Muscle layer of colon (tissue), 2 donors: ENCODE results near the gene XXYLT1.
"Not testable (repeated sequence)": the region's sequence is repeated elsewhere in the genome, so short reads cannot be mapped to it uniquely, and the experiment has no call there.

Experiments used
- H3K27ac ChIP-seq: one replicate; pipeline ENCODE4 v1.7.0; 2013; ENCODE audit warnings: low read depth, mild to moderate bottlenecking, low read length, moderate library complexity
- H3K27me3 ChIP-seq, 2 donors: one replicate each; pipeline ENCODE4 v1.7.0; 2013; ENCODE audit warnings: low read length in 2 of 2, mild to moderate bottlenecking in 2 of 2; ENCODE audit not compliant: insufficient read depth in 2 of 2, control insufficient read depth in 1 of 2
- H3K36me3 ChIP-seq: one replicate; pipeline ENCODE4 v1.7.0; 2013; ENCODE audit warnings: mild to moderate bottlenecking, low read length; ENCODE audit not compliant: insufficient read depth
- H3K4me1 ChIP-seq: one replicate; pipeline ENCODE4 v1.7.0; 2013; ENCODE audit warnings: mild to moderate bottlenecking, low read length; ENCODE audit not compliant: insufficient read depth
- H3K4me3 ChIP-seq, 2 donors: one replicate each; pipeline ENCODE4 v1.7.0; 2013; ENCODE audit warnings: low read length in 2 of 2, low read depth in 1 of 2, mild to moderate bottlenecking in 1 of 2, moderate library complexity in 1 of 2
- H3K9ac ChIP-seq: one replicate; pipeline ENCODE4 v1.7.0; 2013; ENCODE audit warnings: low read length
- H3K9me3 ChIP-seq: one replicate; pipeline ENCODE4 v1.7.0; 2013; ENCODE audit warnings: mild to moderate bottlenecking, low read length
- donor health status: abdominal sarcoma.
- donor health status: Adenocarcinoma of cecum.

Gene XXYLT1

DNA sequence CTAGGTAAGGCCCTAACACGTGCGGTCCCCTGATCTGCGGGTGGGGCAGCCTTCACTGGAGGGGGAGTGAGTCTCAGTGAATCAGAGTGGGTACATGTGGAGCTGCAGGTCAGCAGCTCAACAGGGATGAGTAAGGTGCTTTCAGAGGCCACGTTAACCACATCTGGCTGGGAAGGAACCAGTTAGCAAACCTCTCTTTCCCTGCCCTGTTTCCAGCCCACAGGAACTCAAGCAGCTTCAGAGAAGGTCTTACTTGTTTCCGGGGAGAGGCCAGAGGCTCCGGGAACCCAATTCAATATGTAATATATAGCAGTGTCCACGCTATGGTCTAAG is 175.3 kb downstream of the XXYLT1 start:
- no peak overlapping the region for H3K4me3 ChIP-seq
- H3K9me3 ChIP-seq = no peaks in the 10 kb centered on the region
- no peaks in the 10 kb centered on the region for H3K27me3 ChIP-seq
- no peaks in the 10 kb centered on the region for H3K4me1 ChIP-seq
- H3K27ac ChIP-seq = no peak overlapping the region
- no peaks in the 10 kb centered on the region for H3K36me3 ChIP-seq
- H3K9ac ChIP-seq = no peak overlapping the region

DNA sequence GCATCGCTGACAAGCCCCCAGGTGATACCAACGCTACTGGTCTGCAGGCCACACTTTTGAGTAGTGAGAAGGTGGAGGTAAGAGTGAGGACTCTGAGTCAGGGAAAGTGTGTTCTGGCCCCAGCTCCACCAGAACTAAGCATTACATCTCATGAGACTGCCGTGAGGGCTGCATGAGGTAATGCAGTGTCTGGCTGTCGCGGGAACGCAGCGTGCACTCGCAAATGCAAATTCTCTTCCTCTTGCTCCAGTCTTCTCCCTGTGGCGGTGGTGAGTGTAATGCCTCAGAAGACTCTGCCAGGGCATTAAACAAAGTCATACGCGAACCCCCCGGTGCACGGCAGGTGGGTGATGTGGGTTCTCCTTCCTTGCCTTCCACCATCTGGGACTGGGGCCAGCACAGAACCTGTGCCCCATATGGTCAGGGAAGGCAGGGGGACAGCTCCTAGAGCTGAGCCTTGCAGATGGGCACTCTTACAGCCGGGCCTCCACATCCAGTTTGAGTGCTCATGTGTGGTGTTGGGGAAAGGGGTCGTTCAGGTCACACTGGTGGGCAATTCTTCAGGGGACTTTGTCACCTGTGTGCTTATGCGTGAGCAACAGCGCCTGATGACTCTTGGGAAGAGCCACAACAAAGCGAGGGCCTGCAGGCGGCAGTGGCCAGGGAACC is 175.8 kb downstream of the XXYLT1 start:
- Histone ChIP-seq H3K27me3 (no peaks in the 10 kb centered on the region), H3K9me3 (no peaks in the 10 kb centered on the region), H3K36me3 (no peaks in the 10 kb centered on the region), H3K9ac (no peak overlapping the region), H3K4me1 (no peaks in the 10 kb centered on the region), H3K27ac (no peak overlapping the region), H3K4me3 (no peak overlapping the region)

DNA sequence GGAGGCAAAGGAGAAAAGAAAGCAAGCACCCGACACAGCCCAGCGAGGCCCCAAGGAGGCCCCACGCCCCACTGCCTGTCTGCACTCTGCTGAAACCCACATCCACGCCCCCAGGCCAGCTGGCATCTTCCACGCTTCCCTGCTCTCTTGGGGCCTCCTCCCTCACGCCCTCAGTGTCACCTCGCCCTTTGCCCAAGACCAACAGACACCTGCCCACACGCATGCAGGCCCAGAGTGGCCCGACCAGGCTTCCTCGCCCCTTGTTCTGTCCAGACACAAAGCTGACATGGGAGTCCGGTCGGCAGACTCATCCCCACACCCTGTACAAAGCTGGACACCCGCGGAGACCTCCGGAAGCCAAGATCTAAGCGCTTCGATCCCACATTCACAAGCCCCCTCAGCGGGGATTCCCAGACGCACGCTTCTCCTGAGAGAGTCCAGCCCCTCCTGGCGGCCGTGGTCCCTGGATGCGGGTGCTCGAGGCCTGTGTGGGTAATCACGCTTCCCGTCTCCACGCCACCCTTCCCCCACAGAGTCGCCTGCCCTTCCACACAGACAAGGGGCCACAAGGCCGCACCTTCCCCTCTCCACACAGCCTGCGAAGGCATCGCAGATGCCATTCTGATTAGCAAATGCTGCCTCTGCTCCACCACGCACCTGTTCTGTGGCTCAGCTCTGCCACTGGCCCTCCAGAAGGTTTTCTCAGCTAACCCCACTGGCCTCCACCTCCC is 176.6 kb downstream of the XXYLT1 start:
- no peaks in the 10 kb centered on the region for H3K9me3 ChIP-seq
- no peaks in the 10 kb centered on the region for H3K27me3 ChIP-seq
- no peak overlapping the region for H3K9ac ChIP-seq
- no peaks in the 10 kb centered on the region for H3K36me3 ChIP-seq
- H3K4me3 ChIP-seq = no peak overlapping the region
- no peaks in the 10 kb centered on the region for H3K4me1 ChIP-seq
- no peak overlapping the region for H3K27ac ChIP-seq

DNA sequence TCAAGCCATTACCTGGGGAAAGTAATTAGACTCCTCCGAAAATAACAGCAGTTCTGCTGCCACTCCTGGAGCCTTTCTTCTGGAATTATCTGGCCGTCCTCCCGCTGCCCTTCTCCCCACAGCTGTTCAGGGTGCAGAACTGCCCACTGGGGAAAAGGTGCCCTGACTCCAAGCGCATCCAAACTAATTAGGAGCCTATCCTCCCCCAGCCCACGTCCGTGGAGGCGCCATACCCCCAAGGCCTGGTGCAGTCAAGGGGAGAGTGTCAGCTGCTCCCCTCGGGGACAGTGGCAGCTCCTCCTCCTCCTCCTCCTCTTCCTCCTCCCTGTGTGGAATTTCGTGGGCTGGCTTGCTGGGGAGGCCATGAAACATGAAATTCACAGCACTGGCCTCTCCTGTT is 177.2 kb downstream of the XXYLT1 start:
- no peaks in the 10 kb centered on the region for H3K4me1 ChIP-seq
- no peaks in the 10 kb centered on the region for H3K36me3 ChIP-seq
- no peaks in the 10 kb centered on the region for H3K27me3 ChIP-seq
- H3K9me3 ChIP-seq = no peaks in the 10 kb centered on the region
- H3K9ac ChIP-seq = no peak overlapping the region
- no peak overlapping the region for H3K27ac ChIP-seq
- H3K4me3 ChIP-seq = no peak overlapping the region

DNA sequence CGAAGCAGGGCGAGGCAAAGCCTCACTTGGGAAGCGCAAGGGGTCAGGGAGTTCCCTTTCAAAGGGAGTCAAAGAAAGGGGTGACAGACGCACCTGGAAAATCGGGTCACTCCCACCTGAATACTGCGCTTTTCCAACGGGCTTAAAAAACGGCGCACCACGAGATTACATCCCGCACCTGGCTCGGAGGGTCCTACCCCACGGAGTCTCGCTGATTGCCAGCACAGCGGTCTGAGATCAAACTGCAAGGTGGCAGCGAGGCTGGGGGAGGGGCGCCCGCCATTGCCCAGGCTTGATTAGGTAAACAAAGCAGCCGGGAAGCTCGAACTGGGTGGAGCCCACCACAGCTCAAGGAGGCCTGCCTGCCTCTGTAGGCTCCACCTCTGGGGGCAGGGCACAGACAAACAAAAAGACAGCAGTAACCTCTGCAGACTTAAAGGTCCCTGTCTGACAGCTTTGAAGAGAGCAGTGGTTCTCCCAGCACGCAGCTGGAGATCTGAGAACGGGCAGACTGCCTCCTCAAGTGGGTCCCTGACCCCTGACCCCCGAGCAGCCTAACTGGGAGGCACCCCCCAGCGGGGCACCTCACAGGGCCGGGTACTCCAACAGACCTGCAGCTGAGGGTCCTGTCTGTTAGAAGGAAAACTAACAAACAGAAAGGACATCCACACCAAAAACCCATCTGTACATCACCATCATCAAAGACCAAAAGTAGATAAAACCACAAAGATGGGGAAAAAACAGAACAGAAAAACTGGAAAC is 182.9 kb downstream of the XXYLT1 start:
- H3K27me3 ChIP-seq, H3K9ac ChIP-seq, H3K9me3 ChIP-seq, H3K4me1 ChIP-seq, H3K4me3 ChIP-seq, H3K27ac ChIP-seq, H3K36me3 ChIP-seq: not testable (repeated sequence)

DNA sequence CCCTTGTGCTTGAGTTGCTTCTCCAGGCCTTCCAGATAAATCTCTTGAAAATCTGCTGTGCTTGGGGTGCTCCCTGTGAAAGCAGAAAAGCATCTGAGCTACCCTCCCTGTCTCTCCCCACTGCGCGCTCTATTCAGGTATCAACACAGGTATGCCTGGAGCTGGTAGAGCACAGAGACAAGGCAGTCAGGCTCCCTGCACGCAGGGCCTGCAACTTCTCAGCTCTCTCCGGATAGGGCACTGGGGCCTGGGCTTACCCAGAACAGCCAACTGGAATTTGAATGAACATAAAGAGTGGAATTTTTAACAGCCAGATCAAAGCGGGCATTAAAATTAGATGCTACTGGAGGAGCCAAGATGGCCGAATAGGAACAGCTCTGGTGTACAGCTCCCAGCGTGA is 183.6 kb downstream of the XXYLT1 start:
- Histone ChIP-seq H3K27ac (no peak overlapping the region), H3K4me3 (no peak overlapping the region), H3K9ac (no peak overlapping the region), H3K9me3 (no peaks in the 10 kb centered on the region), H3K36me3 (no peaks in the 10 kb centered on the region), H3K27me3 (no peaks in the 10 kb centered on the region), H3K4me1 (no peaks in the 10 kb centered on the region)

DNA sequence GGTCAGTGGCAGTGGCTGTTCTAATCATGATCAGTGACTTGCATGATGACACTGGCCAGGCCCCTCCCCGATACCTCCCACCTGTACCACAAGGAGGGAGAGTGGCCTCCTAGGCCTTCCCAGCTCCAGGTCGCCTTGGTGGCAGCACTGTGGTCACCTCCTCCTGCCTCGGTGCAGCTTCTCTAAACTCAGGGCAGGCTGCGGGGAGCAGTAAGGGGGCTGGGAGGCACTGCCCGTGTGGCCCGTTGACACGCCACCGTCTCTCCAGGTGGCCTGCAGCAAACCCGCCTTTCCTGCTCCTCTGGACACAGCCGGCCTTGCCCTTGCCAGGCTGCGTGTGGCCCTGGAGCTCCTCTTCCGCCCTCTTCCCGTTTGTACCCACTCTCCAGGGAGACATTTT is 184.1 kb downstream of the XXYLT1 start:
- H3K36me3 ChIP-seq = no peaks in the 10 kb centered on the region
- no peaks in the 10 kb centered on the region for H3K27me3 ChIP-seq
- no peaks in the 10 kb centered on the region for H3K9me3 ChIP-seq
- H3K4me3 ChIP-seq = no peak overlapping the region
- no peak overlapping the region for H3K27ac ChIP-seq
- no peak overlapping the region for H3K9ac ChIP-seq
- no peaks in the 10 kb centered on the region for H3K4me1 ChIP-seq

DNA sequence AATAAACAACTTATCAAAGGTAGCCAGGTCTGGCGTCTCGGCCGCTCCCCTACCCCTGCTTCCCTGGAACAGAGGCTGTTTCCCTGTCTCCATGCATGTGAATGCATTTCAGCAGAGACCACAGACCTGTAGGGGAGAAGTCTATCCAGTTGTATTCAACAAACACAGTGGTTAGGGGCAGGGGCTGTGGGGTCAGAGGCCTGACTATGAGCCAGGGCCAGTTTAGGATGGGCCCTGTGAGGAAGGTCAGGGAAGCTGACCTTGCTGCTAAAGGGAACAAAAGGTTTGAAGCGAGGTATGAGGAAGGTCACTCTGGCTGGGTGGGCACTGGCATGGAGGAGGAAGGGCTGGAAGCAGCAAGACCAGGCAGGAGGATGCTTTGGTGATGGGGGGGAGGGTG is 184.6 kb downstream of the XXYLT1 start:
- no peak overlapping the region for H3K4me3 ChIP-seq
- H3K27ac ChIP-seq = no peak overlapping the region

DNA sequence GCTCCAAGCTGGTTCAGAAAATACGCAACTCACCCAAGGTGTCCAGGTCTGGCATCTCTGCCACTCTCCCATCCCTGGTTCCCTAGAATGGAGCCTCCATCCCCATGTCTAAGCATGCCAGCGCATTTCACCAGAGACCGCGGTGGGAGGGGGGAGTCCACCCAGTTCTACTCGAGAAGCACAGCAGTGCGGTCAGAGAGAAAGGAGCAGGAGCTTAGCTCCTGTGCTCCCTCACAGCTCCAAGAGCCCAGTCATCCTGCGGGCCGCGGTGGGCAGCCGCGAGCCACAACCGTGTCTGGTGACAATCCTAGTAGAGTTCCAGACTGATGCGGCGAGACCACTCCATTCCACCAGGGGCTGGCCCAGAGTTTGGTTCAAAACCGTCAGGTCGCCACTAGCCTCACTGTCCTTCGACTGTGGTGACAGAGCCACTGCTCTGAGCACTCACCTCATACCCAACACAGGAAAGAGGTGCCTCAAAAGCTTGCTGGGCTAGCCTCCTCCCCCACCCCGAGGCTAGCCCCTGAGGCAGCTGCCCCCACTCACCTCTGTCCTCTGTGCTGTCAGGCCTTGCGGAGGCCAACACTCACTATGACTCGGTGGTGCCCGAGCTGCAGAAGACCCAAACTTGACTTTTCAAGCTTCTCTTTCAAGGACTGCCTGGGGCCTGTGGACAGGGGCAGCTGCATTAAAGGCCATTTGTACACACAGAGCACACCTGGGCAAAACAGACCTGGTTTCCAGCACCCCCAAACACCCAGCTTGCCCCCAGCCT is 185.4 kb downstream of the XXYLT1 start:
- no peaks in the 10 kb centered on the region for H3K4me1 ChIP-seq
- no peak overlapping the region for H3K9ac ChIP-seq
- no peaks in the 10 kb centered on the region for H3K9me3 ChIP-seq
- H3K27ac ChIP-seq = no peak overlapping the region
- H3K27me3 ChIP-seq = no peaks in the 10 kb centered on the region
- no peaks in the 10 kb centered on the region for H3K36me3 ChIP-seq
- no peak overlapping the region for H3K4me3 ChIP-seq

More for the DNA sequence above, 184.6 kb downstream of the XXYLT1 start:
- no peaks in the 10 kb centered on the region for H3K4me1 ChIP-seq
- no peaks in the 10 kb centered on the region for H3K9me3 ChIP-seq
- no peak overlapping the region for H3K9ac ChIP-seq
- no peaks in the 10 kb centered on the region for H3K27me3 ChIP-seq
- no peaks in the 10 kb centered on the region for H3K36me3 ChIP-seq

DNA sequence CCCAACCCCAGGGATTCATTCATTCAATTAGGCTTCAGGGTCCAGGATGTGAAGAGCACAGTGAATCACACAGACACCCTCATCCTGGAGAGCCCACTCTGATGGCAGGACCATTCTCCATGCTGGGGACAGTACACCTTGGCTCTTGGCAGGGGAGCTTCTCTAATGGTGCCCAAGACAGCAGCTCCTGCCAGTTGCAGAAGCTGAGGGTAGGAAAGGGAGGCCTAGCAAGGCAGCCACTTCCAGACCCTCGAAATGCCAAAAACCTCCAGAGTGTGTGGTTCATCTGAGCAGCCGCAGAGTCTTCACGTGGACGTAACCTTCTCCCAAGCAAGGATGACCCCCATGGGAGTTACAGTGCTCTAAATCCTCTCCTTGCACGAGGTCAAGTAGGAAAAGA is 186.2 kb downstream of the XXYLT1 start:
- H3K36me3 ChIP-seq = no peaks in the 10 kb centered on the region
- no peak overlapping the region for H3K4me3 ChIP-seq
- H3K27me3 ChIP-seq = no peaks in the 10 kb centered on the region
- no peak overlapping the region for H3K27ac ChIP-seq
- H3K9ac ChIP-seq = no peak overlapping the region
- no peaks in the 10 kb centered on the region for H3K4me1 ChIP-seq
- no peaks in the 10 kb centered on the region for H3K9me3 ChIP-seq

DNA sequence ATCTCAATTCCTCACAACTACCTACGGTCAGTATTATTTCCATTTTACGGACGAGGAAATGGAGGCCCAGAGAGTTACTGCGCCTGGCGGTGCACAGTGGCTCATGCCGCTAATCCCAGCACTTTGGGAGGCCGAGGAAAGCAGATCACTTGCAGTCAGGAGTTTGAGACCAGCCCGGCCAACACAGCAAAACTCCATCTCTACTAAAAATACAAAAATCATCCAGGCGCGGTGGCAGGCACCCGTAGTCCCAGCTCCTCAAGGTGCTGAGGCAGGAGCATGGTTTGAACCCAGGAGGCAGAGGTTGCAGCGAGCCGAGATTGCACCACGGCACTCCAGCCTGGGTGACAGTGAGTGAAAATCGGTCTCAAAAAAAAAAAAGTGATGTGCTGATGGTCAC is 187.3 kb downstream of the XXYLT1 start:
- Histone ChIP-seq H3K27me3 (no peaks in the 10 kb centered on the region), H3K9ac (no peak overlapping the region), H3K4me1 (no peaks in the 10 kb centered on the region), H3K36me3 (no peaks in the 10 kb centered on the region), H3K9me3 (no peaks in the 10 kb centered on the region), H3K4me3 (no peak overlapping the region), H3K27ac (no peak overlapping the region)
